GM19372 (cell line): ENCODE measurements around the gene ANKRD36.
A peak's percentile ranks its signal among the peaks of the same experiment; 100 is the strongest.
"Not testable (repeated sequence)": the region's sequence is repeated elsewhere in the genome, so short reads cannot be mapped to it uniquely, and the experiment has no call there.

Experiments used
- ATAC-seq: cut with Tn5 transposase; IDR thresholded peaks from one replicate; pipeline ENCODE4 v1.9.1; 2021; ENCODE audit warnings: mild to moderate bottlenecking, low read depth, moderate library complexity; ENCODE audit not compliant: unreplicated experiment

Gene ANKRD36

GRCh38 chr2:97112320-97113049 is 468 bp upstream of the ANKRD36 start:
- peak; percentile 40 for ATAC-seq

GRCh38 chr2:97113882-97114255 is 916 bp downstream of the ANKRD36 start:
- peak; percentile 26 for ATAC-seq

GRCh38 chr2:97129090-97129489 is 16.1 kb downstream of the ANKRD36 start:
- ATAC-seq = not testable (repeated sequence)

- ATAC-seq = not testable (repeated sequence)
Observed at GRCh38 chr2:97144016-97144415, 31.1 kb downstream of the ANKRD36 start.

GRCh38 chr2:97166548-97166947 is 53.6 kb downstream of the ANKRD36 start:
- not testable (repeated sequence) for ATAC-seq

GRCh38 chr2:97167938-97168337 is 55.0 kb downstream of the ANKRD36 start:
- ATAC-seq = not testable (repeated sequence)

- not testable (repeated sequence) for ATAC-seq
Observed at GRCh38 chr2:97168583-97168982, 55.6 kb downstream of the ANKRD36 start.

GRCh38 chr2:97180391-97180790 is 67.4 kb downstream of the ANKRD36 start:
- not testable (repeated sequence) for ATAC-seq

- ATAC-seq = not testable (repeated sequence)
Observed at GRCh38 chr2:97195349-97195748, 82.4 kb downstream of the ANKRD36 start.

- ATAC-seq = not testable (repeated sequence)
Observed at GRCh38 chr2:97197251-97197650, 84.3 kb downstream of the ANKRD36 start.

- not testable (repeated sequence) for ATAC-seq
Observed at GRCh38 chr2:97200887-97201286, 87.9 kb downstream of the ANKRD36 start.

GRCh38 chr2:97202643-97203250 is 89.8 kb downstream of the ANKRD36 start:
- ATAC-seq = not testable (repeated sequence)

GRCh38 chr2:97210325-97210724 is 97.4 kb downstream of the ANKRD36 start:
- no peak for ATAC-seq

- ATAC-seq = not testable (repeated sequence)
Observed at GRCh38 chr2:97215025-97215424, 102.1 kb downstream of the ANKRD36 start.

- not testable (repeated sequence) for ATAC-seq
Observed at GRCh38 chr2:97230848-97231585, 118.1 kb downstream of the ANKRD36 start.

- ATAC-seq = not testable (repeated sequence)
Observed at GRCh38 chr2:97232981-97233380, 120.0 kb downstream of the ANKRD36 start.

GRCh38 chr2:97233660-97234295 is 120.8 kb downstream of the ANKRD36 start:
- not testable (repeated sequence) for ATAC-seq

GRCh38 chr2:97261192-97261591 is 148.2 kb downstream of the ANKRD36 start:
- ATAC-seq = not testable (repeated sequence)

GRCh38 chr2:97266449-97266848 is 153.5 kb downstream of the ANKRD36 start:
- not testable (repeated sequence) for ATAC-seq

GRCh38 chr2:97267411-97268074 is 154.6 kb downstream of the ANKRD36 start:
- no peak for ATAC-seq
